SK-N-SH treated with all-trans-retinoic acid at 6 μM for 48 hours (cell line): ENCODE results near the gene FLOT2.

Experiments used
- ATAC-seq: fragments of 200-7000 bp; cut with Tn5 transposase; 3 replicates; pipeline ENCODE4 v1.9.1; 2020; ENCODE audit warnings: mild to moderate bottlenecking, moderate library complexity
- ARNTL ChIP-seq: fragments of 450-650 bp; formaldehyde crosslinking; IDR thresholded peaks from 2 replicates; pipeline ENCODE4 v1.5.0; 2020; ENCODE audit warnings: low read depth, mild to moderate bottlenecking, moderate library complexity, borderline replicate concordance
- BACH2 ChIP-seq: fragments of 250-450 bp; sonication (Bioruptor Pico); IDR thresholded peaks from 2 replicates; pipeline ENCODE4 v1.9.0; 2021; ENCODE audit warnings: mild to moderate bottlenecking, borderline replicate concordance
- CSDC2 ChIP-seq: fragments of 250-450 bp; sonication (Bioruptor Pico); IDR thresholded peaks from 2 replicates; pipeline ENCODE4 v1.5.0; 2020; ENCODE audit warnings: mild to moderate bottlenecking, moderate library complexity
- ESRRG ChIP-seq: fragments of 250-450 bp; sonication (Bioruptor Pico); IDR thresholded peaks from 2 replicates; pipeline ENCODE4 v1.6.1; 2021; ENCODE audit warnings: mild to moderate bottlenecking
- GLIS3 ChIP-seq: fragments of 250-450 bp; sonication (Bioruptor Pico); IDR thresholded peaks from 2 replicates; pipeline ENCODE4 v1.5.0; 2020; ENCODE audit warnings: mild to moderate bottlenecking, moderate library complexity
- ISL1 ChIP-seq: fragments of 250-450 bp; sonication (Bioruptor Pico); IDR thresholded peaks from 2 replicates; pipeline ENCODE4 v2.1.2; 2022; ENCODE audit warnings: mild to moderate bottlenecking, moderate library complexity
- OSR1 ChIP-seq: fragments of 250-450 bp; sonication (Bioruptor Pico); IDR thresholded peaks from 2 replicates; pipeline ENCODE4 v1.8.0; 2022; ENCODE audit warnings: moderate library complexity, mild to moderate bottlenecking, inconsistent platforms
- PPARA ChIP-seq: fragments of 250-450 bp; sonication (Bioruptor Pico); IDR thresholded peaks from 2 replicates; pipeline ENCODE4 v1.5.0; 2020; ENCODE audit warnings: mild to moderate bottlenecking, borderline replicate concordance
- RARB ChIP-seq: fragments of 250-450 bp; sonication (Bioruptor Pico); IDR thresholded peaks from 2 replicates; pipeline ENCODE4 v1.8.0; 2021; ENCODE audit warnings: mild to moderate bottlenecking, moderate library complexity
- SNAI2 ChIP-seq: fragments of 250-450 bp; sonication (Bioruptor Pico); IDR thresholded peaks from 2 replicates; pipeline ENCODE4 v1.5.0; 2020; ENCODE audit warnings: mild to moderate bottlenecking, moderate library complexity
- TCF4 ChIP-seq: fragments of 250-450 bp; sonication (Bioruptor Pico); IDR thresholded peaks from 2 replicates; pipeline ENCODE4 v1.8.0; 2021; ENCODE audit warnings: mild to moderate bottlenecking, moderate library complexity, borderline replicate concordance
- TOX ChIP-seq: fragments of 250-450 bp; sonication (Bioruptor Pico); IDR thresholded peaks from 2 replicates; pipeline ENCODE4 v1.8.0; 2021; ENCODE audit warnings: mild to moderate bottlenecking, moderate library complexity, borderline replicate concordance
- ZC3H10 ChIP-seq: fragments of 250-450 bp; sonication (Bioruptor Pico); IDR thresholded peaks from 2 replicates; pipeline ENCODE4 v1.5.1; 2021; ENCODE audit warnings: mild to moderate bottlenecking, moderate library complexity
- ZFP3 ChIP-seq: fragments of 250-450 bp; sonication (Bioruptor Pico); IDR thresholded peaks from 2 replicates; pipeline ENCODE4 v1.5.0; 2020; ENCODE audit warnings: mild to moderate bottlenecking, moderate library complexity
- ZNF565 ChIP-seq: fragments of 450-650 bp; formaldehyde crosslinking; conservative IDR thresholded peaks from 2 replicates; pipeline ENCODE4 v1.5.0; 2020; ENCODE audit warnings: low read depth, mild to moderate bottlenecking, moderate library complexity
- ZNF70 ChIP-seq: fragments of 450-650 bp; formaldehyde crosslinking; IDR thresholded peaks from 2 replicates; pipeline ENCODE4 v1.5.0; 2020; ENCODE audit warnings: mild to moderate bottlenecking, moderate library complexity
- ZNF8 ChIP-seq: fragments of 450-650 bp; formaldehyde crosslinking; IDR thresholded peaks from 2 replicates; pipeline ENCODE4 v1.5.0; 2020; ENCODE audit warnings: mild to moderate bottlenecking, moderate library complexity
- TF ChIP-seq, protein P1 (sequence below): fragments of 250-450 bp; sonication (Bioruptor Pico); IDR thresholded peaks from 2 replicates; pipeline ENCODE4 v1.5.1; 2020; ENCODE audit warnings: low read depth, mild to moderate bottlenecking, moderate library complexity
- TF ChIP-seq, protein P2 (sequence below): fragments of 250-450 bp; sonication (Bioruptor Pico); IDR thresholded peaks from 2 replicates; pipeline ENCODE4 v1.8.0; 2020; ENCODE audit warnings: mild to moderate bottlenecking, moderate library complexity, borderline replicate concordance
- TF ChIP-seq, protein P3 (sequence below): fragments of 250-450 bp; sonication (Bioruptor Pico); IDR thresholded peaks from 2 replicates; pipeline ENCODE4 v1.5.0; 2020; ENCODE audit warnings: mild to moderate bottlenecking, moderate library complexity
- TF ChIP-seq, protein P4 (sequence below): fragments of 250-450 bp; sonication (Bioruptor Pico); IDR thresholded peaks from 2 replicates; pipeline ENCODE4 v1.8.0; 2021; ENCODE audit warnings: low read depth, mild to moderate bottlenecking, moderate library complexity, borderline replicate concordance
- TF ChIP-seq, protein P5 (sequence below): fragments of 250-450 bp; sonication (Bioruptor Pico); IDR thresholded peaks from 2 replicates; pipeline ENCODE4 v1.5.1; 2021; ENCODE audit warnings: mild to moderate bottlenecking, moderate library complexity

FLOT2 gene

DNA sequence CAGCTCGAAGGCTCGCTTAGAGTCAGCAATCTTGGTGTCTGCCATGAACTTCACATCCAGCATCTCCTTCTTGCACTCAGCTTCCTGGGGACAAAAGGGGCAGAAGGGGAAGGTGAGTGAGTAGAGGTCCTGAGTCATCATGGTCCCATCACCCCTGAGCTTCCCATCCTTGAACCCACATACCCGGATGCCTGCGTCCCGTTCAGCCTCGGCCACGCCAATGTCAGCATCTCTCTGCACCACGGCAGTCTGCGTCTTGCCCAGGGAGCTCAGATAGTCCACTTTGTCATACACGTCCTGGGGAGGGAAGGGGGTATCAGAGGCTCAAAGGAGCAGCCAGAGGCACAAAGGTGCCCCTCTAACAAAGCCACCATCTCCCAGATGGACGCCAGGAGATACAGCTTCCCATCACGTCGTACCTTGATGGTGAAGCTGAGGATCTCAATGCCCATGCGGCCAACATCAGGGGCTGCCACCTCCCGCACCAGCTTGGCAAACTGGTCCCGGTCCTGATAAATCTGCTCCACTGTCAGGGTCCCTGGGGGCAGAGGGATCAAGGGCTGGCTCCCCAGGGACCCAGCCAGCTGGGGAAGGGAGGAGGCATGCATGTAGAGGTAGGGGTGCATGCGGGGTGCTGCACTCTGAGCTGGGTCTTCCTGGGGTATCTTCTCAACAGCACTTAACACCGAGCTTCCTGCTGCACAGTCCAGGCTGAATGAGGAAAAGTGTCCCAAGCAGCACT is 15.2 kb downstream of the FLOT2 start:
- no peak for ATAC-seq
- no peak for TF ChIP-seq ARNTL (CRISPR knock-in tag)
- no peak for TF ChIP-seq TCF4
- no peak for TF ChIP-seq ZC3H10
- TF ChIP-seq ZNF70 (CRISPR knock-in tag): no peak
- TF ChIP-seq PPARA (CRISPR knock-in tag): no peak
- no peak for TF ChIP-seq ZFP3 (CRISPR knock-in tag)
- TF ChIP-seq ISL1 (CRISPR knock-in tag): no peak
- TF ChIP-seq, protein P1, sequence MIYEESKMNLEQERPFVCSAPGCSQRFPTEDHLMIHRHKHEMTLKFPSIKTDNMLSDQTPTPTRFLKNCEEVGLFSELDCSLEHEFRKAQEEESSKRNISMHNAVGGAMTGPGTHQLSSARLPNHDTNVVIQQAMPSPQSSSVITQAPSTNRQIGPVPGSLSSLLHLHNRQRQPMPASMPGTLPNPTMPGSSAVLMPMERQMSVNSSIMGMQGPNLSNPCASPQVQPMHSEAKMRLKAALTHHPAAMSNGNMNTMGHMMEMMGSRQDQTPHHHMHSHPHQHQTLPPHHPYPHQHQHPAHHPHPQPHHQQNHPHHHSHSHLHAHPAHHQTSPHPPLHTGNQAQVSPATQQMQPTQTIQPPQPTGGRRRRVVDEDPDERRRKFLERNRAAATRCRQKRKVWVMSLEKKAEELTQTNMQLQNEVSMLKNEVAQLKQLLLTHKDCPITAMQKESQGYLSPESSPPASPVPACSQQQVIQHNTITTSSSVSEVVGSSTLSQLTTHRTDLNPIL (CRISPR knock-in tag): no peak
- TF ChIP-seq, protein P2, sequence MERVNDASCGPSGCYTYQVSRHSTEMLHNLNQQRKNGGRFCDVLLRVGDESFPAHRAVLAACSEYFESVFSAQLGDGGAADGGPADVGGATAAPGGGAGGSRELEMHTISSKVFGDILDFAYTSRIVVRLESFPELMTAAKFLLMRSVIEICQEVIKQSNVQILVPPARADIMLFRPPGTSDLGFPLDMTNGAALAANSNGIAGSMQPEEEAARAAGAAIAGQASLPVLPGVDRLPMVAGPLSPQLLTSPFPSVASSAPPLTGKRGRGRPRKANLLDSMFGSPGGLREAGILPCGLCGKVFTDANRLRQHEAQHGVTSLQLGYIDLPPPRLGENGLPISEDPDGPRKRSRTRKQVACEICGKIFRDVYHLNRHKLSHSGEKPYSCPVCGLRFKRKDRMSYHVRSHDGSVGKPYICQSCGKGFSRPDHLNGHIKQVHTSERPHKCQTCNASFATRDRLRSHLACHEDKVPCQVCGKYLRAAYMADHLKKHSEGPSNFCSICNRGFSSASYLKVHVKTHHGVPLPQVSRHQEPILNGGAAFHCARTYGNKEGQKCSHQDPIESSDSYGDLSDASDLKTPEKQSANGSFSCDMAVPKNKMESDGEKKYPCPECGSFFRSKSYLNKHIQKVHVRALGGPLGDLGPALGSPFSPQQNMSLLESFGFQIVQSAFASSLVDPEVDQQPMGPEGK (CRISPR knock-in tag): no peak
- TF ChIP-seq GLIS3 (CRISPR knock-in tag): no peak
- TF ChIP-seq, protein P3, sequence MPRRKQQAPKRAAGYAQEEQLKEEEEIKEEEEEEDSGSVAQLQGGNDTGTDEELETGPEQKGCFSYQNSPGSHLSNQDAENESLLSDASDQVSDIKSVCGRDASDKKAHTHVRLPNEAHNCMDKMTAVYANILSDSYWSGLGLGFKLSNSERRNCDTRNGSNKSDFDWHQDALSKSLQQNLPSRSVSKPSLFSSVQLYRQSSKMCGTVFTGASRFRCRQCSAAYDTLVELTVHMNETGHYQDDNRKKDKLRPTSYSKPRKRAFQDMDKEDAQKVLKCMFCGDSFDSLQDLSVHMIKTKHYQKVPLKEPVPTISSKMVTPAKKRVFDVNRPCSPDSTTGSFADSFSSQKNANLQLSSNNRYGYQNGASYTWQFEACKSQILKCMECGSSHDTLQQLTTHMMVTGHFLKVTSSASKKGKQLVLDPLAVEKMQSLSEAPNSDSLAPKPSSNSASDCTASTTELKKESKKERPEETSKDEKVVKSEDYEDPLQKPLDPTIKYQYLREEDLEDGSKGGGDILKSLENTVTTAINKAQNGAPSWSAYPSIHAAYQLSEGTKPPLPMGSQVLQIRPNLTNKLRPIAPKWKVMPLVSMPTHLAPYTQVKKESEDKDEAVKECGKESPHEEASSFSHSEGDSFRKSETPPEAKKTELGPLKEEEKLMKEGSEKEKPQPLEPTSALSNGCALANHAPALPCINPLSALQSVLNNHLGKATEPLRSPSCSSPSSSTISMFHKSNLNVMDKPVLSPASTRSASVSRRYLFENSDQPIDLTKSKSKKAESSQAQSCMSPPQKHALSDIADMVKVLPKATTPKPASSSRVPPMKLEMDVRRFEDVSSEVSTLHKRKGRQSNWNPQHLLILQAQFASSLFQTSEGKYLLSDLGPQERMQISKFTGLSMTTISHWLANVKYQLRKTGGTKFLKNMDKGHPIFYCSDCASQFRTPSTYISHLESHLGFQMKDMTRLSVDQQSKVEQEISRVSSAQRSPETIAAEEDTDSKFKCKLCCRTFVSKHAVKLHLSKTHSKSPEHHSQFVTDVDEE (CRISPR knock-in tag): no peak
- no peak for TF ChIP-seq SNAI2
- TF ChIP-seq BACH2: no peak
- TF ChIP-seq OSR1 (CRISPR knock-in tag): no peak
- TF ChIP-seq ZNF8 (CRISPR knock-in tag): no peak
- no peak for TF ChIP-seq CSDC2 (CRISPR knock-in tag)
- no peak for TF ChIP-seq TOX
- TF ChIP-seq, protein P4, sequence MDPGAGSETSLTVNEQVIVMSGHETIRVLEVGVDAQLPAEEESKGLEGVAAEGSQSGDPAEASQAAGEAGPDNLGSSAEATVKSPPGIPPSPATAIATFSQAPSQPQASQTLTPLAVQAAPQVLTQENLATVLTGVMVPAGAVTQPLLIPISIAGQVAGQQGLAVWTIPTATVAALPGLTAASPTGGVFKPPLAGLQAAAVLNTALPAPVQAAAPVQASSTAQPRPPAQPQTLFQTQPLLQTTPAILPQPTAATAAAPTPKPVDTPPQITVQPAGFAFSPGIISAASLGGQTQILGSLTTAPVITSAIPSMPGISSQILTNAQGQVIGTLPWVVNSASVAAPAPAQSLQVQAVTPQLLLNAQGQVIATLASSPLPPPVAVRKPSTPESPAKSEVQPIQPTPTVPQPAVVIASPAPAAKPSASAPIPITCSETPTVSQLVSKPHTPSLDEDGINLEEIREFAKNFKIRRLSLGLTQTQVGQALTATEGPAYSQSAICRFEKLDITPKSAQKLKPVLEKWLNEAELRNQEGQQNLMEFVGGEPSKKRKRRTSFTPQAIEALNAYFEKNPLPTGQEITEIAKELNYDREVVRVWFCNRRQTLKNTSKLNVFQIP: no peak
- no peak for TF ChIP-seq RARB (CRISPR knock-in tag)
- TF ChIP-seq, all 23 proteins: peak for 0

DNA sequence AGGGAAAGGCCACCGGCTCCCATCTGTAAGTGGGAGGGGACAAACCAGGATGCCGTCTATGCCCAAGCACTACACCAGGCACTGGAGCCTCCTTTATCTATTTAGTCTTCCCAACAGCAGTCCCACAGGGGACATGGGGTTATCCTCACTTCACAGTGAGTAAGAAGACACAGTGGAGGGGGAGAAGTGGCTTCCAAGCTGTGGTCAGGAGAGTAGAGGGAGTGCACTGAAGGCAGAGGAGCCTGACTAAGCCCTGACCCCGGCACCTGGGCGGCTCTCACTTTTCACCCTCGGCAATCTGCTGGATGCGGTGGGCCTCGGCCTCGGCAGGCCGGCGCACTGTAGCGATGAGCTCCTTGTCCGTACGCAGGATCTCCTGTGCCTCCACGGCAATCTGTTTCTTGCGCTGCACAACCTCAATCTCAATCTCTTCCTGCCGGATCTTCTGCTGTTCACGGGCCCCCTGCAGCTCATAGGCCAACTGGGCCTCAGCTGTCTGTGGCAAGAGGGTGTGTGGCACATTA is 15.9 kb downstream of the FLOT2 start:
- no peak for ATAC-seq

More for the DNA sequence above, 15.9 kb downstream of the FLOT2 start:
- TF ChIP-seq CSDC2 (CRISPR knock-in tag): no peak
- TF ChIP-seq ZC3H10: no peak
- no peak for TF ChIP-seq RARB (CRISPR knock-in tag)
- no peak for TF ChIP-seq SNAI2
- TF ChIP-seq, protein P3 (CRISPR knock-in tag): no peak
- no peak for TF ChIP-seq ZNF70 (CRISPR knock-in tag)
- TF ChIP-seq, protein P4: no peak
- no peak for TF ChIP-seq BACH2
- TF ChIP-seq TOX: no peak
- TF ChIP-seq ZNF8 (CRISPR knock-in tag): no peak
- TF ChIP-seq, protein P2 (CRISPR knock-in tag): no peak
- no peak for TF ChIP-seq ZNF565 (CRISPR knock-in tag)
- no peak for TF ChIP-seq TCF4
- TF ChIP-seq, protein P5, sequence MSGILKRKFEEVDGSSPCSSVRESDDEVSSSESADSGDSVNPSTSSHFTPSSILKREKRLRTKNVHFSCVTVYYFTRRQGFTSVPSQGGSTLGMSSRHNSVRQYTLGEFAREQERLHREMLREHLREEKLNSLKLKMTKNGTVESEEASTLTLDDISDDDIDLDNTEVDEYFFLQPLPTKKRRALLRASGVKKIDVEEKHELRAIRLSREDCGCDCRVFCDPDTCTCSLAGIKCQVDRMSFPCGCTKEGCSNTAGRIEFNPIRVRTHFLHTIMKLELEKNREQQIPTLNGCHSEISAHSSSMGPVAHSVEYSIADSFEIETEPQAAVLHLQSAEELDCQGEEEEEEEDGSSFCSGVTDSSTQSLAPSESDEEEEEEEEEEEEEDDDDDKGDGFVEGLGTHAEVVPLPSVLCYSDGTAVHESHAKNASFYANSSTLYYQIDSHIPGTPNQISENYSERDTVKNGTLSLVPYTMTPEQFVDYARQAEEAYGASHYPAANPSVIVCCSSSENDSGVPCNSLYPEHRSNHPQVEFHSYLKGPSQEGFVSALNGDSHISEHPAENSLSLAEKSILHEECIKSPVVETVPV (CRISPR knock-in tag): no peak
- TF ChIP-seq ESRRG (CRISPR knock-in tag): no peak
